PC-3 (cell line): ENCODE results near the gene ZNF394. TPM values are rescaled to one million over a fixed set of nuclear protein-coding genes. Genes with fewer than 3 reads are reported as not detected.

Experiments
- ATAC-seq: fragments of 200-7000 bp; cut with Tn5 transposase; 2 replicates; pipeline ENCODE4 v1.9.1; 2020; ENCODE audit warnings: mild to moderate bottlenecking, moderate library complexity
- BruUV-seq: library from RNA; stranded (reverse); fragments of 400-500 nt; replicated peaks from 2 replicates; lab custom pipeline; 2021; lab: Mats Ljungman, UMichigan
- CTCF ChIA-PET: fragments of 300-600 bp; sonication (Branson Sonifier 250); formaldehyde crosslinking; loops from one replicate; lab custom pipeline; 2022; ENCODE audit warnings: antibody characterized with exemption; lab: Charles Lee
- POLR2A ChIA-PET: fragments of 300-600 bp; sonication (Branson Sonifier 250); formaldehyde crosslinking; loops from one replicate; lab custom pipeline; 2022; ENCODE audit warnings: antibody characterized with exemption; ENCODE audit not compliant: unreplicated experiment; lab: Charles Lee
- DNase-seq: peaks from one replicate; pipeline ENCODE4 v3.0.0-alpha.2; 2015
- H2AFZ ChIP-seq: fragments of 300-600 bp; sonication (generic); 2 replicates; pipeline ENCODE4 v1.6.0; 2016; ENCODE audit warnings: antibody characterized with exemption, low read length
- H3F3A ChIP-seq: fragments of 300-600 bp; sonication (generic); one replicate; pipeline ENCODE4 v1.6.0; 2017; ENCODE audit warnings: antibody characterized with exemption, low read length, control low read depth, mild to moderate bottlenecking; ENCODE audit not compliant: unreplicated experiment
- H3K27ac ChIP-seq: fragments of 300-600 bp; sonication (generic); 2 replicates; pipeline ENCODE4 v1.5.1; 2016; ENCODE audit warnings: mild to moderate bottlenecking, low read length
- H3K27me3 ChIP-seq: fragments of 300-600 bp; sonication (generic); 2 replicates; pipeline ENCODE4 v1.6.1; 2016; ENCODE audit warnings: low read length, mixed read lengths
- H3K36me3 ChIP-seq: fragments of 300-600 bp; sonication (generic); 2 replicates; pipeline ENCODE4 v1.6.1; 2016; ENCODE audit warnings: low read depth, mixed run types, low read length, mixed read lengths
- H3K4me1 ChIP-seq: fragments of 300-600 bp; sonication (generic); 2 replicates; pipeline ENCODE4 v1.5.1; 2016; ENCODE audit warnings: low read length; ENCODE audit not compliant: insufficient read depth
- H3K4me2 ChIP-seq: fragments of 300-600 bp; sonication (generic); 2 replicates; pipeline ENCODE4 v1.6.0; 2016; ENCODE audit warnings: low read length
- H3K4me3 ChIP-seq: fragments of 300-600 bp; sonication (generic); 2 replicates; pipeline ENCODE4 v1.5.1; 2016; ENCODE audit warnings: mild to moderate bottlenecking, low read length, mixed read lengths
- H3K79me2 ChIP-seq: fragments of 300-600 bp; sonication (generic); 2 replicates; pipeline ENCODE4 v1.6.1; 2017; ENCODE audit warnings: low read length, mixed read lengths
- H3K9ac ChIP-seq: fragments of 300-600 bp; sonication (generic); 2 replicates; pipeline ENCODE4 v1.6.0; 2016; ENCODE audit warnings: mild to moderate bottlenecking, low read length
- H3K9me2 ChIP-seq: fragments of 300-600 bp; sonication (generic); replicated peaks from 2 replicates; pipeline ENCODE4 v1.6.1; 2016; ENCODE audit warnings: mixed run types, low read length, mixed read lengths
- H3K9me3 ChIP-seq: fragments of 300-600 bp; sonication (generic); 2 replicates; pipeline ENCODE4 v1.6.1; 2016; ENCODE audit warnings: low read length, mixed read lengths
- H4K20me1 ChIP-seq: fragments of 300-600 bp; sonication (generic); 2 replicates; pipeline ENCODE4 v1.6.1; 2016; ENCODE audit warnings: low read length, mixed read lengths
- CTCF ChIP-seq: fragments of 300-600 bp; sonication (generic); conservative IDR thresholded peaks from 2 replicates; pipeline ENCODE4 v1.5.1; 2017; ENCODE audit warnings: antibody characterized with exemption, low read depth, mild to moderate bottlenecking, low read length
- EZH2 ChIP-seq: fragments of 300-600 bp; sonication (generic); IDR thresholded peaks from one replicate; pipeline ENCODE4 v1.6.1; 2017; ENCODE audit warnings: antibody characterized with exemption, mild to moderate bottlenecking, low read length; ENCODE audit not compliant: unreplicated experiment
- EZH2phosphoT487 ChIP-seq: fragments of 300-600 bp; sonication (generic); IDR thresholded peaks from 2 replicates; pipeline ENCODE4 v1.6.1; 2018; ENCODE audit warnings: mild to moderate bottlenecking, antibody characterized with exemption, low read length, borderline replicate concordance
- intact Hi-C: fragments of 100-400 bp; cut with micrococcal nuclease; formaldehyde crosslinking; loops from 2 replicates; pipeline ENCODE4 v1.9.0; 2023
- total RNA-seq: library from RNA; depleted of rRNA; stranded (reverse); fragments of >200 nt; gene quantifications from 2 replicates; pipeline ENCODE4 v1.2.3, GENCODE V29; 2014

The ZNF394 gene
- total RNA-seq, 1 experiment from 2014 or later, result 17.7 TPM

GRCh38 chr7:99514050-99514449, 14.0 kb upstream of the ZNF394 start:
- ChIA-PET CTCF (no interaction called here), POLR2A (no interaction called here)
- no peak overlapping the region for H3K9ac ChIP-seq
- no peak overlapping the region for H3K4me3 ChIP-seq
- TF ChIP-seq EZH2phosphoT487 (no peak), CTCF (no peak), EZH2 (no peak)
- no peak for ATAC-seq
- DNase-seq, result no peak
- no peaks in the 10 kb centered on the region; the same call in 1 of the 2 replicates for H3K4me1 ChIP-seq
- no peak overlapping the region for H3K27ac ChIP-seq
- H3K4me2 ChIP-seq, result no peak overlapping the region
- no peaks in the 10 kb centered on the region for H3F3A ChIP-seq
- peaks cover 5% of the 10 kb centered on the region; the same call in 1 of the 2 replicates for H3K79me2 ChIP-seq
- H3K9me2 ChIP-seq, result no peaks in the 10 kb centered on the region
- intact Hi-C loops, result no loop called here
- H3K27me3 ChIP-seq, result no peaks in the 10 kb centered on the region
- H4K20me1 ChIP-seq, result no peaks in the 10 kb centered on the region
- peaks cover 6% of the 10 kb centered on the region; the same call in 1 of the 2 replicates for H3K36me3 ChIP-seq
- H3K9me3 ChIP-seq, result no peaks in the 10 kb centered on the region
- BruUV-seq, result no TSS peak
- no peak overlapping the region for H2AFZ ChIP-seq

GRCh38 chr7:99505324-99505662, 5.2 kb upstream of the ZNF394 start:
- POLR2A ChIA-PET, result no interaction called here
- no peaks in the 10 kb centered on the region for H3K36me3 ChIP-seq
- H3K79me2 ChIP-seq, result peaks cover 45% of the 10 kb centered on the region
- no peaks in the 10 kb centered on the region for H3F3A ChIP-seq
- DNase-seq (no peak), ATAC-seq (no peak)
- H3K4me1 ChIP-seq, result 0 out of 2 replicates have a peak, but pooled peaks cover 5% of the 10 kb centered on the region
- H3K27me3 ChIP-seq, result no peaks in the 10 kb centered on the region
- intact Hi-C loops, result loop anchor here (2.0 kb wide), 1 partner anchor 48 kb away; the partner anchor contains the start of gene FAM200A
- peak overlapping the region; percentile 94 for H3K4me2 ChIP-seq
- CTCF ChIA-PET, result no interaction called here
- no peaks in the 10 kb centered on the region for H4K20me1 ChIP-seq
- H3K9me2 ChIP-seq, result no peaks in the 10 kb centered on the region
- H3K4me3 ChIP-seq, result peak overlapping the region; percentile 84
- H3K9ac ChIP-seq, result peak overlapping the region; percentile 74
- 0 out of 2 replicates have a peak overlapping the region, but pooled peaks have one; percentile 39 for H3K27ac ChIP-seq
- TF ChIP-seq CTCF, result no peak
- no peak for TF ChIP-seq EZH2
- no peak for TF ChIP-seq EZH2phosphoT487
- peak overlapping the region; percentile 75 for H2AFZ ChIP-seq
- no TSS peak for BruUV-seq
- H3K9me3 ChIP-seq, result no peaks in the 10 kb centered on the region

GRCh38 chr7:99504603-99505323, 4.7 kb upstream of the ZNF394 start, which contains the start of gene ZKSCAN5:
ZKSCAN5 (plus strand) TSS chr7:99504662; CDS start chr7:99506045, 1,383 bp downstream.
- CTCF ChIA-PET, result interaction anchor here (0.5 kb wide), 1 partner anchor 58 kb away, joined by 3 read pairs; no protein-coding TSS in a partner anchor
- H3K27ac ChIP-seq, result peak within 1 kb of the TSS; percentile 39
- ATAC-seq, result peak; percentile 81
- H3K9me3 ChIP-seq, result no peaks in the 10 kb centered on the region
- H4K20me1 ChIP-seq, result no peaks in the 10 kb centered on the region
- 0 out of 2 replicates have a peak, but pooled peaks cover 5% of the 10 kb centered on the region for H3K4me1 ChIP-seq
- peak within 1 kb of the TSS; percentile 75 for H2AFZ ChIP-seq
- TF ChIP-seq CTCF (no peak), EZH2phosphoT487 (no peak), EZH2 (no peak)
- intact Hi-C loops, result loop anchor here (2.0 kb wide), 1 partner anchor 48 kb away; the partner anchor contains the start of gene FAM200A
- H3K9me2 ChIP-seq, result no peaks in the 10 kb centered on the region
- no peaks in the 10 kb centered on the region for H3F3A ChIP-seq
- no TSS peak for BruUV-seq
- H3K27me3 ChIP-seq, result no peaks in the 10 kb centered on the region
- peak within 1 kb of the TSS; percentile 84 for H3K4me3 ChIP-seq
- H3K4me2 ChIP-seq, result peak within 1 kb of the TSS; percentile 94
- DNase-seq, result peak; percentile 85
- peak within 1 kb of the TSS; percentile 74 for H3K9ac ChIP-seq
- POLR2A ChIA-PET, result interaction anchor here (0.6 to 0.7 kb wide), 2 partner anchors 297 to 963 kb away, joined by 3 to 4 read pairs; partner anchors contain the start of gene KPNA7
- peaks cover 45% of the 10 kb centered on the region for H3K79me2 ChIP-seq
- no peaks in the 10 kb centered on the region for H3K36me3 ChIP-seq
